Thyroid gland (tissue), 4 donors: ENCODE results near the gene GPR78.

Experiments
- CTCF ChIP-seq, 6 experiments: fragments of 200-600 bp in 3 of 6; fragments of 450-650 bp in 3 of 6; sonication (generic) in 3 of 6; IDR thresholded peaks; one replicate each; pipeline ENCODE4 v1.5.1; 2016 to 2019; ENCODE audit warnings: antibody characterized with exemption in 6 of 6, mild to moderate bottlenecking in 2 of 6, inconsistent platforms in 1 of 6, moderate library complexity in 1 of 6
- POLR2A ChIP-seq, 2 donors: fragments of 450-650 bp; IDR thresholded peaks; one replicate each; pipeline ENCODE4 v1.6.1; 2017; ENCODE audit warnings: antibody characterized with exemption in 2 of 2, mild to moderate bottlenecking in 2 of 2, moderate library complexity in 1 of 2

DNA sequence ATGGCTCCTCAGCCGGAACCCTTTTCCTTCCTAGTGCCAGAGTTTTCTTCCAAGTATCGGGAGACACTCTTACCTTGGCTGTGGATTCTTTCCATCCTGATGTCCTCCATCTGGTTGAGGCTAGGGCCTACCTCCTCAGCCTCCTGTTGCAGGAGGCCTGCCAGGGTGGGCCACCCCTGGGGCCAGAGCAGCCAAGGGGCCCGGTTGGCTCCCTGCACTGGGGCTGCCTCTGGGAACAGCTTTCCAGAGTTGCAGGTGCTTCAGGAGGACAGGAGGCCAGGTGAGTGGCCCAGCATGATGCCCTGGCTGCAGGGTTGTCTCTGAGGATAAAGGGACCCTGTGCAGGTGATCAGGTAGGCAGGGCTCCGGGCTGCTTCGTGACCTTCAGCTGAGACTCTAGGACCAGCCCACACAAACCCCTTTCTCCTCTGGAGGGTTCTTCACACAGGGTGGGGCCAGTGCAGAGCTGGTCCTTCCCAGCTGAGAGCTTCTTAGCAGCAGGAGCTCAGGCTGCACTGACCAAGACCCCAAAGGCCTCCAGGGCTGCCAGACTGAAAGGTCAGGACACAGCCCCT lies 5.3 kb upstream of the GPR78 start:
- TF ChIP-seq POLR2A (IDR thresholded peaks at IDR 0.05) = no peak
- TF ChIP-seq CTCF (IDR thresholded peaks at IDR 0.05) = no peak
